Measurements from ENCODE around the gene PF4V1. TPM values are rescaled to one million over a fixed set of nuclear protein-coding genes. Genes with fewer than 3 reads are reported as not detected.

The PF4V1 gene
- total and polyA plus RNA-seq, 2 of the 13 experiments (the other 11 are each of a cell fraction or from before 2014, with no cell fraction given) = not detected

GRCh38 chr4:73841243-73841925 lies 11.7 kb upstream of the PF4V1 start:
- Histone ChIP-seq H3K4me3 (replicated peaks in 1 of 3; ENCODE audit: insufficient read depth in 1 of 3, low read depth in 2 of 3, low read length in 3 of 3) (no peak overlapping the region), H3K79me2 (ENCODE audit: insufficient read depth, low read length) (no peaks in the 10 kb centered on the region), H3K36me3 (replicated peaks in 1 of 2; ENCODE audit: control insufficient read depth in 1 of 2, insufficient read depth in 2 of 2, low read length in 2 of 2) (no peaks in the 10 kb centered on the region), H3K4me2 (ENCODE audit: low read depth, low read length) (no peak overlapping the region), H3K27me3 (ENCODE audit: control insufficient read depth in 1 of 2, insufficient read depth in 2 of 2, low read length in 2 of 2) (peaks cover 0 to 5% of the 10 kb centered on the region in 2 experiments; a peak in 1 of 5 replicates), H3K9ac (ENCODE audit: insufficient read depth, low read depth, low read length) (no peak overlapping the region), H3K27ac (ENCODE audit: extremely low read length, insufficient read depth, low read length) (no peak overlapping the region), H4K20me1 (ENCODE audit: insufficient read depth, low read length) (no peaks in the 10 kb centered on the region), H3K4me1 (ENCODE audit: insufficient read depth, low read length) (no peaks in the 10 kb centered on the region), H2AFZ (ENCODE audit: low read length) (no peak overlapping the region), H3K9me3 (ENCODE audit: low read length) (no peaks in the 10 kb centered on the region)
- in situ Hi-C loops (cut with HindIII; ENCODE audit: extremely low pct_ligation_motif_present, low pct_unique_long_range_greater_than_20kb) = no loop called here
- ChIA-PET CTCF (ENCODE audit: low intra/inter-chr PET ratio, low total read pairs) (no interaction called here), POLR2A (no interaction called here)
- WGBS (ENCODE audit: low lambda C conversion rate) = 33% methylated on average over 4 of the region's 4 CpGs
- FAIRE-seq (no peak), ATAC-seq (no peak), DNase-seq (ENCODE audit: low spot score) (no peak)
- no TSS peak for BruUV-seq (replicated peaks)
- intact Hi-C loops (cut with micrococcal nuclease; ENCODE audit: unreplicated experiment) = no loop called here
- TF ChIP-seq SSRP1 (CRISPR knock-in tag; IDR thresholded peaks at IDR 0.05) (no peak), IKZF1 (IDR thresholded peaks at IDR 0.05) (no peak), ARHGAP35 (CRISPR knock-in tag; IDR thresholded peaks at IDR 0.05; ENCODE audit: borderline replicate concordance) (no peak), DMTF1 (CRISPR knock-in tag; IDR thresholded peaks at IDR 0.05) (no peak), RNF2 (conservative IDR thresholded peaks at IDR 0.05; ENCODE audit: low read depth) (no peak), RERE (CRISPR knock-in tag; IDR thresholded peaks at IDR 0.05; ENCODE audit: low read depth) (no peak), PRDM15 (CRISPR knock-in tag; IDR thresholded peaks at IDR 0.05) (no peak), ZBTB10 (CRISPR knock-in tag; IDR thresholded peaks at IDR 0.05; ENCODE audit: borderline replicate concordance) (no peak), GLI4 (CRISPR knock-in tag; IDR thresholded peaks at IDR 0.05; ENCODE audit: borderline replicate concordance) (no peak)
